Putamen (tissue), 1 donor: ENCODE measurements around the gene KCNE2.

Experiments
- DNase-seq: peaks from one replicate; pipeline ENCODE4 v3.0.0-alpha.2; 2016; ENCODE audit warnings: low spot score

Gene KCNE2

GRCh38 chr21:34363733-34364132 lies at the start of gene KCNE2:
Gene KCNE2 (plus strand): TSS chr21:34364006. CDS start chr21:34370479, 6,473 bp downstream.
- no peak for DNase-seq

- DNase-seq, result no peak
Observed at GRCh38 chr21:34319585-34319984, 44.2 kb upstream of the KCNE2 start.

GRCh38 chr21:34320011-34320410 lies 43.8 kb upstream of the KCNE2 start:
- DNase-seq, result no peak

GRCh38 chr21:34330055-34330454 lies 33.8 kb upstream of the KCNE2 start:
- DNase-seq, result no peak

- DNase-seq, result no peak
Observed at GRCh38 chr21:34331726-34332125, 32.1 kb upstream of the KCNE2 start.

GRCh38 chr21:34332347-34332746 lies 31.5 kb upstream of the KCNE2 start:
- DNase-seq, result no peak

- no peak for DNase-seq
Observed at GRCh38 chr21:34333121-34333739, 30.6 kb upstream of the KCNE2 start.

- DNase-seq, result no peak
Observed at GRCh38 chr21:34335316-34335715, 28.5 kb upstream of the KCNE2 start.

GRCh38 chr21:34336245-34336644 lies 27.6 kb upstream of the KCNE2 start:
- DNase-seq, result no peak

- no peak for DNase-seq
Observed at GRCh38 chr21:34336756-34337391, 26.9 kb upstream of the KCNE2 start.

GRCh38 chr21:34337741-34338140 lies 26.1 kb upstream of the KCNE2 start:
- DNase-seq, result no peak

GRCh38 chr21:34338226-34338625 lies 25.6 kb upstream of the KCNE2 start:
- DNase-seq, result no peak

GRCh38 chr21:34340061-34340460 lies 23.7 kb upstream of the KCNE2 start:
- DNase-seq, result no peak

- no peak for DNase-seq
Observed at GRCh38 chr21:34342476-34342875, 21.3 kb upstream of the KCNE2 start.

GRCh38 chr21:34343347-34343746 lies 20.5 kb upstream of the KCNE2 start:
- no peak for DNase-seq

- DNase-seq, result no peak
Observed at GRCh38 chr21:34343838-34344381, 19.9 kb upstream of the KCNE2 start.

GRCh38 chr21:34344584-34344983 lies 19.2 kb upstream of the KCNE2 start:
- DNase-seq, result no peak

- DNase-seq, result no peak
Observed at GRCh38 chr21:34345091-34345871, 18.5 kb upstream of the KCNE2 start.

GRCh38 chr21:34345892-34346291 lies 17.9 kb upstream of the KCNE2 start:
- no peak for DNase-seq

GRCh38 chr21:34348890-34349519 lies 14.8 kb upstream of the KCNE2 start:
- DNase-seq, result no peak

- DNase-seq, result no peak
Observed at GRCh38 chr21:34351786-34352241, 12.0 kb upstream of the KCNE2 start.

- no peak for DNase-seq
Observed at GRCh38 chr21:34352556-34352955, 11.2 kb upstream of the KCNE2 start.
